Natural killer cell (primary cell): ENCODE measurements around the gene SLC25A23. TPM values are rescaled to one million over a fixed set of nuclear protein-coding genes. Genes with fewer than 3 reads are reported as not detected.
"Not testable (repeated sequence)": the region's sequence is repeated elsewhere in the genome, so short reads cannot be mapped to it uniquely, and the experiment has no call there.

Experiments used
- ATAC-seq, 3 donors: fragments of 150-1000 bp in 2 of 3; fragments of 200-7000 bp in 1 of 3; cut with Tn5 transposase; 1 replicate in 1 of 3; 2 replicates in 2 of 3; pipeline ENCODE4 v1.10.0; 2021; ENCODE audit warnings: mild to moderate bottlenecking in 2 of 3, moderate library complexity in 2 of 3
- DNase-seq, 2 donors: peaks; one replicate each; pipeline versions ENCODE4 v3.0.0 to v3.0.0-alpha.2; 2013 to 2021; ENCODE audit warnings: mixed read lengths in 1 of 2
- H3K27ac ChIP-seq: one replicate; pipeline ENCODE4 v1.5.1; 2013; ENCODE audit warnings: mild to moderate bottlenecking, low read length
- H3K27me3 ChIP-seq: one replicate; pipeline ENCODE4 v1.6.1; 2013; ENCODE audit warnings: low read length; ENCODE audit not compliant: control insufficient read depth, insufficient read depth
- H3K36me3 ChIP-seq: one replicate; pipeline ENCODE4 v1.6.1; 2013; ENCODE audit warnings: low read length; ENCODE audit not compliant: control insufficient read depth, insufficient read depth
- H3K4me1 ChIP-seq: one replicate; pipeline ENCODE4 v1.6.1; 2013; ENCODE audit warnings: low read length; ENCODE audit not compliant: control insufficient read depth, insufficient read depth
- H3K4me3 ChIP-seq: one replicate; pipeline ENCODE4 v1.5.1; 2013; ENCODE audit warnings: low read length
- H3K9me3 ChIP-seq: one replicate; pipeline ENCODE4 v1.6.1; 2013; ENCODE audit warnings: low read length; ENCODE audit not compliant: control insufficient read depth, insufficient read depth
- H3K27ac Mint-ChIP-seq, 2 donors: one replicate each; pipeline ENCODE4 v1.8.0; 2022; ENCODE audit warnings: mild to moderate bottlenecking in 2 of 2, mixed read lengths in 2 of 2, moderate library complexity in 1 of 2
- H3K27me3 Mint-ChIP-seq, 2 donors: one replicate each; pipeline ENCODE4 v1.8.0; 2022; ENCODE audit warnings: low read depth in 2 of 2, mixed read lengths in 2 of 2
- H3K36me3 Mint-ChIP-seq: one replicate; pipeline ENCODE4 v1.8.0; 2022; ENCODE audit warnings: mixed read lengths
- H3K4me1 Mint-ChIP-seq, 2 donors: one replicate each; pipeline ENCODE4 v1.8.0; 2022; ENCODE audit warnings: mixed read lengths in 2 of 2
- H3K4me3 Mint-ChIP-seq: one replicate; pipeline ENCODE4 v1.8.0; 2022; ENCODE audit warnings: mild to moderate bottlenecking, moderate library complexity, mixed read lengths
- H3K9me3 Mint-ChIP-seq, 2 donors: one replicate each; pipeline ENCODE4 v1.8.0; 2022; ENCODE audit warnings: mixed read lengths in 2 of 2
- WGBS: methylation state at CpG from one replicate; pipeline ENCODE4 v1.1.7; 2013; ENCODE audit warnings: missing lambda C conversion rate; ENCODE audit not compliant: insufficient coverage; 5-methylcytosine and 5-hydroxymethylcytosine counted together
- intact Hi-C: fragments of 100-400 bp; cut with micrococcal nuclease; formaldehyde crosslinking; loops from one replicate; pipeline ENCODE4 v1.14.2; 2022
- total RNA-seq, 4 donors: library from RNA; stranded (reverse); fragments of 120-200 nt in 1 of 4; gene quantifications; one replicate each; pipeline versions ENCODE4 v1.2.3 to v1.2.4, GENCODE V29; 2013 to 2022
- TF ChIP-seq, protein P1 (sequence below): fragments of 200-600 bp; IDR thresholded peaks from one replicate; pipeline ENCODE4 v1.8.0; 2022; ENCODE audit warnings: antibody characterized with exemption

SLC25A23 gene
- total RNA-seq, 3 donors from 2014 or later (not counting 1 experiment from before 2014, with no cell fraction given), result 7.8 to 10.5 (median 8.7) TPM

DNA sequence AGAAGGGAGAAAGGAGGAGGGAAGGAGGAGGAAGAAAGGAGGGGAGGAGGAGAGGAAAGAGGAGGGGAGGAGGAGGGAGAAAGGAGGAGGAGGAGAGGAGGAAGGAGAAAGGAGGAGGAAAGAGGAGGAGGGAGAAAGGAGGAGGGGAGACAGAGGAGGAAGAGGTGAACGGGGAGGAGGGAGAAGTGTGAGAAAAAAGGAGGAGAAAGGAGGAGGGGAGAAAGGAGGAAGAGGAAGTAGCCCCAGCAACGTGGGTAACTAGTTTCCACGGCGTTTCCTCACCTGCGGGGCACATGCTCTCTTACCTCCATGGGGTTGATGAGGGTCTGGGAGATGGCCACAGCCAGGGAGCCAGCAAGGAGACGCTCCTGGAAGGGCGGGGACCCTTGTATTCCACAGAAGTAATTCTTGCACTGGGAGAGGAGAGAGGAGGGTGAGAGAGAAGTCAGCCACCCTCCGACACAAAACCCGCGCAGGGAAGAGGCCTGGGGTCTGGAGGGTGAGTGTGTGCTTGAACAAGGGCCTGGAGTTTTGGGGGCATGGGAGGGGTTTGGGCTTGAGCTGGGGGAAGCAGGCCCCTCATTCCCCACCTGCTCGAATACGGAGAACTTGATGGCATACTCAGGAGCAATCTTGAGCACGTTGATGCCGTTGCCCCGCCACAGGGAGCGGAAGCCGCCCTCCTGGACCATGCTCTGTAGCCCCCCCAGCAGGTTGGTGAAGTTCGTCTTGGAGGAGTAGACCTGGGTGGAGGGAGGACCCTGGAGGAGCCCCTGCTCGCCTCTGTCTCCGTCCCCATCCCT is 30.0 kb downstream of the SLC25A23 start:
- Mint-ChIP-seq H3K9me3 (no peaks in the 10 kb centered on the region), H3K27ac (no peak overlapping the region), H3K36me3 (no peaks in the 10 kb centered on the region), H3K4me1 (peaks cover 10 to 11% of the 10 kb centered on the region in 2 donors), H3K27me3 (peaks cover 0 to 6% of the 10 kb centered on the region in 2 donors), H3K4me3 (no peak overlapping the region)
- DNase-seq (no peak), ATAC-seq (no peak)
- intact Hi-C loops, result no loop called here
- Histone ChIP-seq H3K9me3 (no peaks in the 10 kb centered on the region), H3K27ac (no peak overlapping the region), H3K36me3 (no peaks in the 10 kb centered on the region), H3K27me3 (no peaks in the 10 kb centered on the region), H3K4me1 (peaks cover 11% of the 10 kb centered on the region), H3K4me3 (no peak overlapping the region)
- WGBS, result 66% methylated on average over 20 of the region's 20 CpGs
- TF ChIP-seq, protein P1, sequence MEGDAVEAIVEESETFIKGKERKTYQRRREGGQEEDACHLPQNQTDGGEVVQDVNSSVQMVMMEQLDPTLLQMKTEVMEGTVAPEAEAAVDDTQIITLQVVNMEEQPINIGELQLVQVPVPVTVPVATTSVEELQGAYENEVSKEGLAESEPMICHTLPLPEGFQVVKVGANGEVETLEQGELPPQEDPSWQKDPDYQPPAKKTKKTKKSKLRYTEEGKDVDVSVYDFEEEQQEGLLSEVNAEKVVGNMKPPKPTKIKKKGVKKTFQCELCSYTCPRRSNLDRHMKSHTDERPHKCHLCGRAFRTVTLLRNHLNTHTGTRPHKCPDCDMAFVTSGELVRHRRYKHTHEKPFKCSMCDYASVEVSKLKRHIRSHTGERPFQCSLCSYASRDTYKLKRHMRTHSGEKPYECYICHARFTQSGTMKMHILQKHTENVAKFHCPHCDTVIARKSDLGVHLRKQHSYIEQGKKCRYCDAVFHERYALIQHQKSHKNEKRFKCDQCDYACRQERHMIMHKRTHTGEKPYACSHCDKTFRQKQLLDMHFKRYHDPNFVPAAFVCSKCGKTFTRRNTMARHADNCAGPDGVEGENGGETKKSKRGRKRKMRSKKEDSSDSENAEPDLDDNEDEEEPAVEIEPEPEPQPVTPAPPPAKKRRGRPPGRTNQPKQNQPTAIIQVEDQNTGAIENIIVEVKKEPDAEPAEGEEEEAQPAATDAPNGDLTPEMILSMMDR, result no peak

DNA sequence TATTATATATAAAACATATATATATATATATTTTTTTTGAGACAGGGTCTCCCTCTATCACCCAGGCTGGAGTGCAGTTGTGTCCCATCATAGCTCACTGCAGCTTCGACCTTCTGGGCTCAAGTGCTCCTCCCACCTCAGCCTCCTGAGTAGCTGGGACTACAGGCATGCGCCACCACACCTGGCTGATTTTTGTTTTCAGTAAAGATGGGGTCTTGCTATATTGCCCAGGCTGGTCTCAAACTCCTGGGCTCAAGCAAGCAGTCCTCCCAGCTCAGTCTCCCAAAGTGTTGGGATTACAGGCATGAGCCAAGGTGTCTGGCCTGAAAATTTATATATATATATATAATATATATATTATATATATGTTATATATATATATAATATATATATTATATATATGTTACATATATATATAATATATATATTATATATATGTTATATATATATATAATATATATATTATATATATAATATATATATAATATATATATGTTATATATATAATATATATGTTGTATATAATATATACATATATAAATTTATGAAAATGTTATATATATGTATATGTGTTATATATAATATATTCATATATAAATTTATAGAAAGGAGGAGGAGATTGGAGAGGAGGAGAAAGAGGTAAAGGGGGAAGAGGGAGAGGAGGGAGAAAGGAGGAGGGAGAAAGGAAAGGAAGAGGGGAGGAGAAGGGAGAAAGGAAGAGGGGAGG is 30.7 kb downstream of the SLC25A23 start:
- H3K36me3 ChIP-seq, H3K27ac ChIP-seq, H3K9me3 Mint-ChIP-seq, H3K9me3 ChIP-seq, H3K27me3 Mint-ChIP-seq, H3K27ac Mint-ChIP-seq, H3K27me3 ChIP-seq, ATAC-seq, DNase-seq, H3K4me3 Mint-ChIP-seq, H3K4me3 ChIP-seq, intact Hi-C loops, H3K36me3 Mint-ChIP-seq: not testable (repeated sequence)
- WGBS, result 100% methylated on average over 2 of the region's 2 CpGs
- H3K4me1 ChIP-seq, result peaks cover 14% of the 10 kb centered on the region
- peaks cover 10 to 13% of the 10 kb centered on the region in 2 donors for H3K4me1 Mint-ChIP-seq

DNA sequence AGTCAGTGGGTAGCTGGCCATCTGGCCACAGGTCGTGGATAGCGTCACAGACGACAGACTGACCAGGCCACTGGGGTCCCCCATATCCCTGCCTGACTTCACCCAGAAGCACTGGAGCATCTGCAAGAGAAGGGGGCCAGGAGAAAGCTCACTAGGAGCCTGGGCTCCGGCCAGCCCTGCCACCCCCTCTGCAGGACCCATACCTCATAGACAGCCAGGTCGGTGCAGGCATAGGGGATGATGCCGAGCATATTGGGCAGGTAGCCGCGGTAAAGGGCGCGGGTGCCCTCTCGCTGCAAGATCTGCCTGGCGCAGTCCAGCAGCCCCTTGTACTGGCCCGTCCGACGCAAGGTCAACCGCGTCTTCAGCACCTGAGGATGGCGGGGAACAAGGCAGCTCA is 32.5 kb downstream of the SLC25A23 start:
- no peak for DNase-seq
- Histone ChIP-seq H3K4me1 (peaks cover 31% of the 10 kb centered on the region), H3K27ac (no peak overlapping the region), H3K9me3 (no peaks in the 10 kb centered on the region), H3K27me3 (no peaks in the 10 kb centered on the region), H3K36me3 (peaks cover 3% of the 10 kb centered on the region), H3K4me3 (no peak overlapping the region)
- peaks cover 0 to 6% of the 10 kb centered on the region in 2 donors for H3K27me3 Mint-ChIP-seq
- no peak for ATAC-seq
- WGBS, result 94% methylated on average over 18 of the region's 18 CpGs
- TF ChIP-seq, protein P1, result no peak
- no peak overlapping the region for H3K4me3 Mint-ChIP-seq
- no peak overlapping the region for H3K27ac Mint-ChIP-seq
- no peaks in the 10 kb centered on the region for H3K9me3 Mint-ChIP-seq
- H3K4me1 Mint-ChIP-seq, result peaks cover 26 to 30% of the 10 kb centered on the region in 2 donors
- H3K36me3 Mint-ChIP-seq, result no peaks in the 10 kb centered on the region
- intact Hi-C loops, result no loop called here
